NCI-H187 (cell line): Measurements from ENCODE around the gene TMEM161B.
"Not testable (repeated sequence)": the region's sequence is repeated elsewhere in the genome, so short reads cannot be mapped to it uniquely, and the experiment has no call there.

Source experiments
- DNase-seq, 2 experiments: peaks; one replicate each; lab custom pipeline; 2025; lab: John Stamatoyannopoulos, UW

TMEM161B gene

GRCh38 chr5:88183255-88183654, 85.4 kb downstream of the TMEM161B start:
- DNase-seq, result no peak

- DNase-seq, result not testable (repeated sequence)
Measured at GRCh38 chr5:88177486-88177885, 91.2 kb downstream of the TMEM161B start.

GRCh38 chr5:88172847-88173758, 95.5 kb downstream of the TMEM161B start:
- DNase-seq, result no peak

GRCh38 chr5:88159591-88159990, 109.1 kb downstream of the TMEM161B start:
- DNase-seq, result no peak

- DNase-seq, result no peak
Measured at GRCh38 chr5:88158056-88158455, 110.6 kb downstream of the TMEM161B start.

GRCh38 chr5:88154891-88155290, 113.8 kb downstream of the TMEM161B start:
- no peak for DNase-seq

GRCh38 chr5:88150747-88151146, 117.9 kb downstream of the TMEM161B start:
- no peak for DNase-seq

- no peak for DNase-seq
Measured at GRCh38 chr5:88145611-88146467, 122.8 kb downstream of the TMEM161B start.

GRCh38 chr5:88145221-88145610, 123.4 kb downstream of the TMEM161B start:
- DNase-seq, result no peak
